Thymus (tissue), 11 donors: Measurements from ENCODE around the gene PRIM2. TPM values are rescaled to one million over a fixed set of nuclear protein-coding genes. Genes with fewer than 3 reads are reported as not detected.
A peak's percentile ranks its signal among the peaks of the same experiment; 100 is the strongest.
"Not testable (repeated sequence)": the region's sequence is repeated elsewhere in the genome, so short reads cannot be mapped to it uniquely, and the experiment has no call there.

Experiments
- DNase-seq, 9 donors: peaks; one replicate each; pipeline ENCODE4 v3.0.0-alpha.2; 2013; ENCODE audit warnings: low spot score in 9 of 9, low read depth in 6 of 9, missing footprints in 1 of 9
- H3K27ac ChIP-seq, 2 donors: one replicate each; pipeline ENCODE4 v1.5.1; 2013; ENCODE audit warnings: control low read depth in 1 of 2, low read depth in 1 of 2, low read length in 1 of 2, mild to moderate bottlenecking in 1 of 2, moderate library complexity in 1 of 2
- H3K27me3 ChIP-seq, 2 donors: one replicate each; pipeline ENCODE4 v1.5.1; 2013; ENCODE audit warnings: low read length in 1 of 2; ENCODE audit not compliant: control insufficient read depth in 2 of 2, insufficient read depth in 1 of 2
- H3K36me3 ChIP-seq, 2 donors: one replicate each; pipeline ENCODE4 v1.5.1; 2013; ENCODE audit warnings: low read length in 1 of 2, mild to moderate bottlenecking in 1 of 2, moderate library complexity in 1 of 2; ENCODE audit not compliant: control insufficient read depth in 2 of 2, insufficient read depth in 2 of 2
- H3K4me1 ChIP-seq, 2 donors: one replicate each; pipeline ENCODE4 v1.5.1; 2013; ENCODE audit warnings: low read length in 2 of 2; ENCODE audit not compliant: control insufficient read depth in 2 of 2, insufficient read depth in 2 of 2
- H3K4me3 ChIP-seq, 2 donors: one replicate each; pipeline ENCODE4 v1.5.1; 2013; ENCODE audit warnings: low read length in 2 of 2, control low read depth in 1 of 2, mild to moderate bottlenecking in 1 of 2
- H3K9me3 ChIP-seq, 2 donors: one replicate each; pipeline ENCODE4 v1.5.1; 2013; ENCODE audit warnings: low read length in 1 of 2, mild to moderate bottlenecking in 1 of 2; ENCODE audit not compliant: control insufficient read depth in 2 of 2, insufficient read depth in 1 of 2
- whole genome bisulfite sequencing: extraction: QIAGEN DNeasy Blood & Tissue Kit; methylation state at CpG from one replicate; pipeline ENCODE4 v1.1.7; 2013; 5-methylcytosine and 5-hydroxymethylcytosine counted together
- polyA plus RNA-seq: library from polyadenylated mRNA; stranded (reverse); fragments of 200-250 nt; gene quantifications from one replicate; pipeline ENCODE4 v1.2.3, GENCODE V29; 2013
- total RNA-seq: library from RNA; stranded (reverse); fragments of 120-200 nt; gene quantifications from one replicate; pipeline ENCODE4 v1.2.4, GENCODE V29; 2013
- donor health status: healthy.

The PRIM2 gene
- total and polyA plus RNA-seq, 2 donors, result 9.7 to 34.2 TPM

GRCh38 chr6:57515171-57515570 is 197.7 kb downstream of the PRIM2 start:
- WGBS, result 96% methylated on average over 1 of the region's 1 CpG
- not testable (repeated sequence) for H3K36me3 ChIP-seq, H3K27ac ChIP-seq, H3K4me3 ChIP-seq, DNase-seq, H3K9me3 ChIP-seq, H3K27me3 ChIP-seq, H3K4me1 ChIP-seq

- H3K4me3 ChIP-seq, H3K9me3 ChIP-seq, DNase-seq, H3K36me3 ChIP-seq, H3K27ac ChIP-seq, H3K27me3 ChIP-seq, H3K4me1 ChIP-seq: not testable (repeated sequence)
- WGBS, result 89% methylated on average over 2 of the region's 3 CpGs
Observed at GRCh38 chr6:57515845-57516244, 198.4 kb downstream of the PRIM2 start.

- not testable (repeated sequence) for H3K27ac ChIP-seq, H3K9me3 ChIP-seq, H3K4me3 ChIP-seq, H3K4me1 ChIP-seq, H3K36me3 ChIP-seq, H3K27me3 ChIP-seq, DNase-seq
- over 99% methylated on average over 3 of the region's 3 CpGs for WGBS
Observed at GRCh38 chr6:57516776-57517175, 199.3 kb downstream of the PRIM2 start.

GRCh38 chr6:57519198-57519597 is 201.8 kb downstream of the PRIM2 start:
- H3K4me1 ChIP-seq, H3K27me3 ChIP-seq, H3K4me3 ChIP-seq, H3K27ac ChIP-seq, H3K9me3 ChIP-seq, H3K36me3 ChIP-seq, DNase-seq: not testable (repeated sequence)
- WGBS, result 96% methylated on average over 12 of the region's 12 CpGs

- not testable (repeated sequence) for H3K4me3 ChIP-seq, H3K27me3 ChIP-seq, H3K9me3 ChIP-seq, H3K27ac ChIP-seq, H3K36me3 ChIP-seq, H3K4me1 ChIP-seq
- DNase-seq, result peak in 1 of 9 donors; percentile 2
- 3% methylated on average over 1 of the region's 1 CpG for WGBS
Observed at GRCh38 chr6:57521085-57521484, 203.7 kb downstream of the PRIM2 start.

- not testable (repeated sequence) for DNase-seq, H3K4me3 ChIP-seq, H3K4me1 ChIP-seq, H3K36me3 ChIP-seq, H3K27me3 ChIP-seq, H3K9me3 ChIP-seq, H3K27ac ChIP-seq
- 95% methylated on average over 2 of the region's 2 CpGs for WGBS
Observed at GRCh38 chr6:57523221-57523620, 205.8 kb downstream of the PRIM2 start.

GRCh38 chr6:57529755-57530154 is 212.3 kb downstream of the PRIM2 start:
- not testable (repeated sequence) for H3K27me3 ChIP-seq, H3K27ac ChIP-seq, H3K4me1 ChIP-seq, H3K4me3 ChIP-seq, H3K9me3 ChIP-seq, H3K36me3 ChIP-seq, DNase-seq
- no CpG with 5 or more reads among the region's 1 CpG for WGBS

- H3K27me3 ChIP-seq, DNase-seq, H3K27ac ChIP-seq, H3K36me3 ChIP-seq, H3K4me3 ChIP-seq, H3K4me1 ChIP-seq, H3K9me3 ChIP-seq: not testable (repeated sequence)
- WGBS, result 91% methylated on average over 2 of the region's 2 CpGs
Observed at GRCh38 chr6:57532660-57533059, 215.2 kb downstream of the PRIM2 start.

GRCh38 chr6:57535121-57535520 is 217.7 kb downstream of the PRIM2 start:
- H3K4me3 ChIP-seq, H3K27me3 ChIP-seq, H3K4me1 ChIP-seq, H3K36me3 ChIP-seq, H3K27ac ChIP-seq, H3K9me3 ChIP-seq, DNase-seq: not testable (repeated sequence)
- 95% methylated on average over 2 of the region's 2 CpGs for WGBS

- H3K27me3 ChIP-seq, H3K4me1 ChIP-seq, H3K4me3 ChIP-seq, H3K9me3 ChIP-seq, H3K27ac ChIP-seq, H3K36me3 ChIP-seq: not testable (repeated sequence)
- 76% methylated on average over 1 of the region's 1 CpG for WGBS
- peak in 2 of 9 donors; percentile 4 to 16 for DNase-seq
Observed at GRCh38 chr6:57535994-57536393, 218.6 kb downstream of the PRIM2 start.
